NT2/D1 (cell line): ENCODE data around the gene TTC23.

Experiments used
- DNase-seq: peaks from one replicate; pipeline ENCODE4 v3.0.0-alpha.2; 2011; ENCODE audit warnings: low read depth, low spot score
- H3K27me3 ChIP-seq: 2 replicates; pipeline ENCODE4 v1.6.0; 2011; ENCODE audit warnings: mild to moderate bottlenecking; ENCODE audit not compliant: insufficient read length, insufficient read depth
- H3K36me3 ChIP-seq: 2 replicates; pipeline ENCODE4 v1.6.1; 2011; ENCODE audit warnings: mild to moderate bottlenecking, low read length, mixed read lengths; ENCODE audit not compliant: insufficient read depth, insufficient read length
- H3K4me1 ChIP-seq: 2 replicates; pipeline ENCODE4 v1.5.1; 2011; ENCODE audit not compliant: insufficient read depth, insufficient read length
- H3K4me3 ChIP-seq: 2 replicates; pipeline ENCODE4 v1.5.1; 2011; ENCODE audit warnings: low read depth; ENCODE audit not compliant: insufficient read length
- H3K9ac ChIP-seq: 2 replicates; pipeline ENCODE4 v1.6.0; 2011; ENCODE audit warnings: low read depth; ENCODE audit not compliant: insufficient read length
- H3K9me3 ChIP-seq: 2 replicates; pipeline ENCODE4 v1.5.1; 2011; ENCODE audit warnings: mild to moderate bottlenecking, low read length; ENCODE audit not compliant: insufficient read depth
- SUZ12 ChIP-seq: IDR thresholded peaks from 2 replicates; pipeline ENCODE4 v1.6.1; 2011; ENCODE audit not compliant: insufficient read length, insufficient read depth; ENCODE audit errors: extremely low read depth
- YY1 ChIP-seq: IDR thresholded peaks from 2 replicates; pipeline ENCODE4 v1.6.1; 2011; ENCODE audit not compliant: insufficient read length, insufficient read depth
- ZNF274 ChIP-seq: IDR thresholded peaks from 2 replicates; pipeline ENCODE4 v1.6.1; 2011; ENCODE audit warnings: mild to moderate bottlenecking, low read depth, low read length

TTC23 gene

GRCh38 chr15:99125061-99125891 lies 124.1 kb downstream of the TTC23 start:
- H3K9ac ChIP-seq: no peak overlapping the region
- TF ChIP-seq YY1 (no peak), ZNF274 (no peak), SUZ12 (no peak)
- H3K27me3 ChIP-seq: no peaks in the 10 kb centered on the region
- peaks cover 19% of the 10 kb centered on the region for H3K4me1 ChIP-seq
- DNase-seq: no peak
- no peaks in the 10 kb centered on the region for H3K9me3 ChIP-seq
- no peak overlapping the region for H3K4me3 ChIP-seq
- peaks cover 44% of the 10 kb centered on the region for H3K36me3 ChIP-seq

DNA sequence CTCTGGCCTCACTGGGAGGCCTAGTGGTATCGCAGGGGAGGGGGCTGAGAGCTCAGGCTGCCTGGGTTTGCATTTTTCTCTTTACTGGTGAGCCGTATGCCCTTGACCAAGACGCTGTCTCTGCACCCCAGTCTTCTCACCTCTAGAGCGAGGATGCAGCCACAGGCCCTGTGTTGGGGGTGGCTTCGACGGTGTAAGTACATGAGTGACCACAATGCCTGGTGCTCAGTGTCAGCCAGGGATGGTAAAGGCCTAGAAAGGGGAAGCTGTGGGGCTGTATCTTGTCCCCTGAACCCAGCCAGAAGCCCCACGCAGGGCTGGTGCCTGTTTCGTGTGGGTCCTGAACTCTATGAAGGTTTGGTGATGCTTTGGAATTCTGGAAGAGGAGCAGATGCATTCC lies 124.7 kb downstream of the TTC23 start:
- Histone ChIP-seq H3K4me3 (no peak overlapping the region), H3K27me3 (no peaks in the 10 kb centered on the region), H3K9ac (no peak overlapping the region), H3K9me3 (no peaks in the 10 kb centered on the region), H3K4me1 (peaks cover 19% of the 10 kb centered on the region), H3K36me3 (peaks cover 44% of the 10 kb centered on the region)
- no peak for DNase-seq
- TF ChIP-seq ZNF274 (no peak), YY1 (no peak), SUZ12 (no peak)

DNA sequence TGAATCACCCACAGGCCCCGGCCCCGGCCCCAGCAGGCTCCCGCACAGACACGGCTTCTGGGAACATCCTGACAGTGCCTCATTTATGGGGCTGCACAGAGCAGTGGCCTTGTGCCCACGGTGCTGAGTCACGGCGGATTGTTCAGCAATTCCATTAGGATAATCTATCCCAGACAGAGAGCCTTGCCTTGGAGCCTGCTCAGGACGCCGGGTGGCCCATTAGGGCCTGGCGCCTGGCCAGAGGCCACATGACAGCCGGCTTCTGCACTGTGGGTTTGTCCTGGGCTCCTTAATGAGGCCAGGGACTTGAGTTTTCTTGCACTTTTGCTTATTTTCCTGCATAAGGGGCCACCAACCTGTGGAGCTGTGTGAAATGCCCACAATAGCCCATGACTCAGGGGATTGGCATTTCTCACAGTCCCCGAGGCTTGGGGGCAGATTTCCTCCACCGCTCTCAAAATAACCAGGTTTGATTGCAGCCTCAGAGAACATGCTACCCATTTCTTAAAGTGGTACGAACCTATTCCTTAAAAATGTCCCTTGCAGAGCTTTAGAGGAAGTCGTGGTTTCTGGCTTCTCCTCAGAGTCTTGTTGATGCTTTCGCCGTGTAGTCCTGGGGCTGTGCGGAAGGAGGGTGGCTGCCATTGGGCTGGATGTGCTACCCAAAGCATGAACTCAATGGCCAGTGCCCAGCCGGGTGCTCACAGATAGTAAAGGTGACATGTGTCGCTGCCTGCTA lies 125.5 kb downstream of the TTC23 start:
- DNase-seq: peak; percentile 70
- no peak overlapping the region for H3K9ac ChIP-seq

DNA sequence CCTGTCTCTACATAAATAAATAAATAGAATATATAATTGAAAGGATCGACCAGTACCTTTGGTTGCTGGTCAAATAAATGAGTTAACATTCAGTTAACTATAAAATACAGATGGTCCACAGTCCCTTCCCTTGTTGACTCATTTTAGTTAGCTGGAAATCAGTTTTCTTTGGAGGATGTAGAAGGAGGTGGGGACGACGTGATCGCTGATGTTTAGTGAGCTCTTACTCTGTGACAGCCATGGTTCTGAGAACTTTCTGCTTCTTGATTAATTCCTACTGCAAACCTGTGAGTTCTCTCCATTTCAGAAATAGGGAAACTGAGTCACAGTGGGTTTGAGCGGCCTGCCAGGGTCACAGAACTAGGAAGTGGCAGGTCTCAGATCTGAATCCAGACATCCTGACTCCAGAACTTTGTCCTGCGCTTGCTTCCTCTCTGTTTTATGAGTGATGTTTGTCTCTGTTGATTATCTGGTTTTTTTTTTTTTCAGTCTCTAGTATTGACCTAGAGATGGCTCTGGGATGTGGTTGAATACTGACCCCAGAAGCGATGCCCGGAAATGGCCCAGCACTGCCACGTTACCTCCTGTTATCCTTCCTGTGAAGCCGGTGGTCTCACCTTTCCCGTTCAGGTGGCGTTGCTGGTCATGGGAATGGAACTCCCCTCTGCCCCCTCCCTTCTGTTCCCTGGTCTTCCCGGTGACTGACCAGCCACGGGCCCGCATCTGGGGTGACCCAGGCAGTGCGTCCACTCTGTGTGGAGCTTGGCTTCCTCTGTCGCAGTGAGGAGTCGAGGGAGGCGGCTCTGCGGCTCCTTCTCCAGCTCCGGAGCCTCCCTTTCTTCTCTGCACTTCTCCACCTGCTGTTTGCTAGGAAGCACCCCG lies 126.3 kb downstream of the TTC23 start:
- no peaks in the 10 kb centered on the region for H3K27me3 ChIP-seq
- peaks cover 48% of the 10 kb centered on the region for H3K36me3 ChIP-seq
- TF ChIP-seq SUZ12: no peak
- no peak for TF ChIP-seq YY1
- TF ChIP-seq ZNF274: no peak
- peaks cover 19% of the 10 kb centered on the region for H3K4me1 ChIP-seq
- peak overlapping the region; percentile 10 for H3K4me3 ChIP-seq
- no peak overlapping the region for H3K9ac ChIP-seq
- no peaks in the 10 kb centered on the region for H3K9me3 ChIP-seq
- DNase-seq: no peak

More for the DNA sequence above, 125.5 kb downstream of the TTC23 start:
- H3K4me1 ChIP-seq: peaks cover 19% of the 10 kb centered on the region
- no peaks in the 10 kb centered on the region for H3K27me3 ChIP-seq
- H3K36me3 ChIP-seq: peaks cover 46% of the 10 kb centered on the region
- H3K9me3 ChIP-seq: no peaks in the 10 kb centered on the region
- no peak overlapping the region for H3K4me3 ChIP-seq
- TF ChIP-seq SUZ12 (no peak), YY1 (no peak), ZNF274 (no peak)

- Histone ChIP-seq H3K4me1 (peaks cover 19% of the 10 kb centered on the region), H3K27me3 (no peaks in the 10 kb centered on the region), H3K4me3 (no peak overlapping the region), H3K9me3 (no peaks in the 10 kb centered on the region), H3K36me3 (peaks cover 48% of the 10 kb centered on the region), H3K9ac (no peak overlapping the region)
- no peak for TF ChIP-seq SUZ12
- no peak for TF ChIP-seq ZNF274
- no peak for TF ChIP-seq YY1
- no peak for DNase-seq
Observed at GRCh38 chr15:99121691-99122410, 127.5 kb downstream of the TTC23 start.

DNA sequence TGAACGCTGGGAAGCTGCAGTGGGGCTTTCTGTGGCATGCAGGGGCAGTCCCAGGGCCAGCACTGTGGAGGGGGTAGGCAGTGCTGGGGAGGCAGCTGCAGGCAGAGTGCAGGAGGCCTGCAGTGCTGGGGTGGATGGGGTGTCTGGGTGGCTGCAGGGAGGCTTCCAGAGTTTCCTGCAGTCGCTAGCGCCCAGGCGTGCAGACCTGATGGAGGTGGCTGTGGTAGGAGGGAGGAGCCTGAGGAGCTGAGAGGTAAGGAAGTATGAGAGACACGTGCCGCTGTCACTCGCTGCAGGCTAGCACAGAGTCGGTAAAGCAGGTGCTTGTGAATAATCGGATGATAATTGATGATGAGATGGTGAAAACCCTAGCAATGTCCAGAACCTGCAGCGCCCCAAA lies 128.2 kb downstream of the TTC23 start:
- TF ChIP-seq ZNF274 (no peak), YY1 (no peak), SUZ12 (no peak)
- Histone ChIP-seq H3K9me3 (no peaks in the 10 kb centered on the region), H3K27me3 (no peaks in the 10 kb centered on the region), H3K4me1 (peaks cover 17% of the 10 kb centered on the region), H3K4me3 (no peak overlapping the region), H3K36me3 (peaks cover 44% of the 10 kb centered on the region), H3K9ac (no peak overlapping the region)
- DNase-seq: no peak
